H9 (cell line): ENCODE measurements around the gene CYSLTR2. TPM values are rescaled to one million over a fixed set of nuclear protein-coding genes. Genes with fewer than 3 reads are reported as not detected.

Experiments used
- DNase-seq: peaks from one replicate; pipeline ENCODE4 v3.0.0-alpha.2; 2017
- H2AFZ ChIP-seq: one replicate; pipeline ENCODE4 v1.6.1; 2013; ENCODE audit warnings: mild to moderate bottlenecking, low read length, control low read depth, moderate library complexity
- H2AK5ac ChIP-seq: 2 replicates; pipeline ENCODE4 v1.6.1; 2013; ENCODE audit warnings: low read length, control low read depth, mixed read lengths; ENCODE audit not compliant: insufficient read length
- H2BK120ac ChIP-seq: one replicate; pipeline ENCODE4 v1.6.1; 2013; ENCODE audit warnings: low read depth, mild to moderate bottlenecking, low read length, control low read depth, inconsistent platforms; ENCODE audit not compliant: poor library complexity, severe bottlenecking
- H2BK12ac ChIP-seq: 2 replicates; pipeline ENCODE4 v1.6.1; 2013; ENCODE audit warnings: low read length, control low read depth, mixed read lengths, low read depth; ENCODE audit not compliant: insufficient read length
- H2BK15ac ChIP-seq: 2 replicates; pipeline ENCODE4 v1.6.1; 2013; ENCODE audit warnings: low read depth, low read length, control low read depth
- H2BK20ac ChIP-seq: one replicate; pipeline ENCODE4 v1.6.1; 2013; ENCODE audit warnings: low read depth, mild to moderate bottlenecking, low read length, control low read depth, inconsistent platforms; ENCODE audit not compliant: poor library complexity, severe bottlenecking
- H2BK5ac ChIP-seq: 2 replicates; pipeline ENCODE4 v1.6.1; 2013; ENCODE audit warnings: low read length, control low read depth, mixed read lengths; ENCODE audit not compliant: insufficient read length
- H3K14ac ChIP-seq: 2 replicates; pipeline ENCODE4 v1.6.1; 2013; ENCODE audit warnings: low read length, control low read depth; ENCODE audit not compliant: insufficient read depth
- H3K18ac ChIP-seq: 2 replicates; pipeline ENCODE4 v1.6.1; 2013; ENCODE audit warnings: low read depth, mild to moderate bottlenecking, mixed read lengths, low read length, control low read depth; ENCODE audit not compliant: insufficient read length
- H3K23ac ChIP-seq: 2 replicates; pipeline ENCODE4 v1.6.1; 2013; ENCODE audit warnings: low read length, control low read depth, mixed read lengths, low read depth; ENCODE audit not compliant: insufficient read length
- H3K23me2 ChIP-seq: 2 replicates; pipeline ENCODE4 v1.6.1; 2013; ENCODE audit warnings: low read depth, mild to moderate bottlenecking, mixed read lengths, low read length, control low read depth; ENCODE audit not compliant: insufficient read length, poor library complexity, severe bottlenecking
- H3K27ac ChIP-seq: 2 replicates; pipeline ENCODE4 v1.5.1; 2013; ENCODE audit warnings: low read length, control low read depth, mixed read lengths, low read depth; ENCODE audit not compliant: insufficient read length
- H3K27me3 ChIP-seq: 2 replicates; pipeline ENCODE4 v1.6.1; 2013; ENCODE audit warnings: low read length, control low read depth, inconsistent platforms; ENCODE audit not compliant: insufficient read depth
- H3K4ac ChIP-seq: 2 replicates; pipeline ENCODE4 v1.6.1; 2013; ENCODE audit warnings: low read depth, mild to moderate bottlenecking, control low read depth, inconsistent platforms, low read length, moderate library complexity
- H3K4me1 ChIP-seq: 2 replicates; pipeline ENCODE4 v1.6.1; 2013; ENCODE audit warnings: low read length, control low read depth, inconsistent platforms; ENCODE audit not compliant: insufficient read depth
- H3K4me2 ChIP-seq: 2 replicates; pipeline ENCODE4 v1.6.1; 2013; ENCODE audit warnings: low read length, control low read depth, mixed read lengths; ENCODE audit not compliant: insufficient read length, insufficient read depth
- H3K56ac ChIP-seq: 2 replicates; pipeline ENCODE4 v1.6.1; 2013; ENCODE audit warnings: low read depth, mild to moderate bottlenecking, mixed read lengths, low read length, control low read depth; ENCODE audit not compliant: insufficient read length
- H3K79me1 ChIP-seq: 2 replicates; pipeline ENCODE4 v1.6.1; 2013; ENCODE audit warnings: low read depth, mild to moderate bottlenecking, moderate library complexity, low read length, control low read depth, inconsistent platforms; ENCODE audit not compliant: insufficient read depth, poor library complexity, severe bottlenecking
- H3K79me2 ChIP-seq: 2 replicates; pipeline ENCODE4 v1.6.1; 2013; ENCODE audit warnings: low read length, control low read depth, inconsistent platforms; ENCODE audit not compliant: insufficient read depth
- H3K9ac ChIP-seq: 2 replicates; pipeline ENCODE4 v1.6.1; 2013; ENCODE audit warnings: low read length, control low read depth, mixed read lengths; ENCODE audit not compliant: insufficient read length; ENCODE audit errors: extremely low read depth
- H3K9me3 ChIP-seq: one replicate; pipeline ENCODE4 v1.6.1; 2013; ENCODE audit warnings: low read depth, low read length, inconsistent platforms; ENCODE audit not compliant: control insufficient read depth
- H3T11ph ChIP-seq: one replicate; pipeline ENCODE4 v1.6.1; 2013; ENCODE audit warnings: mild to moderate bottlenecking, low read length, control low read depth, inconsistent platforms
- H4K20me1 ChIP-seq: one replicate; pipeline ENCODE4 v1.6.1; 2013; ENCODE audit not compliant: control insufficient read depth, insufficient read length, insufficient read depth
- H4K5ac ChIP-seq: 2 replicates; pipeline ENCODE4 v1.6.1; 2013; ENCODE audit warnings: low read depth, mild to moderate bottlenecking, mixed read lengths, low read length, control low read depth; ENCODE audit not compliant: insufficient read length
- H4K8ac ChIP-seq: replicated peaks from 2 replicates; pipeline ENCODE4 v1.6.1; 2013; ENCODE audit warnings: low read length, control low read depth, mixed read lengths, low read depth; ENCODE audit not compliant: insufficient read length
- H4K91ac ChIP-seq: 2 replicates; pipeline ENCODE4 v1.6.1; 2013; ENCODE audit warnings: low read depth, mild to moderate bottlenecking, moderate library complexity, mixed read lengths, low read length, control low read depth; ENCODE audit not compliant: insufficient read length
- H3K27ac Mint-ChIP-seq, 3 experiments: 2 replicates in 2 of 3; 3 replicates in 1 of 3; pipeline ENCODE4 v1.8.0; 2020 to 2021; ENCODE audit warnings: mixed read lengths in 3 of 3, mild to moderate bottlenecking in 1 of 3, moderate library complexity in 1 of 3
- H3K27me3 Mint-ChIP-seq: 2 replicates; pipeline ENCODE4 v1.8.0; 2021; ENCODE audit warnings: low read depth, mild to moderate bottlenecking, moderate library complexity, mixed read lengths
- H3K36me3 Mint-ChIP-seq, 3 experiments: 2 replicates in 2 of 3; 3 replicates in 1 of 3; pipeline ENCODE4 v1.8.0; 2020 to 2021; ENCODE audit warnings: low read depth in 3 of 3, mixed read lengths in 3 of 3; ENCODE audit not compliant: insufficient read depth in 1 of 3
- H3K4me1 Mint-ChIP-seq, 2 experiments: 2 replicates each; pipeline ENCODE4 v1.8.0; 2020; ENCODE audit warnings: mixed read lengths in 2 of 2
- H3K4me3 Mint-ChIP-seq, 2 experiments: 2 replicates in 1 of 2; 3 replicates in 1 of 2; pipeline ENCODE4 v1.8.0; 2020 to 2021; ENCODE audit warnings: mild to moderate bottlenecking in 2 of 2, mixed read lengths in 2 of 2, moderate library complexity in 1 of 2
- H3K9me3 Mint-ChIP-seq, 2 experiments: 2 replicates in 1 of 2; 3 replicates in 1 of 2; pipeline ENCODE4 v1.8.0; 2020; ENCODE audit warnings: mild to moderate bottlenecking in 2 of 2, mixed read lengths in 2 of 2, moderate library complexity in 1 of 2
- CTCF ChIP-seq: fragments of 200-600 bp; sonication (generic); conservative IDR thresholded peaks from 3 replicates; pipeline ENCODE4 v1.8.0; 2021; ENCODE audit warnings: antibody characterized with exemption, mild to moderate bottlenecking
- total RNA-seq: library from RNA; stranded (reverse); gene quantifications from 2 replicates; pipeline ENCODE4 v1.2.1, GENCODE V29; 2021

CYSLTR2 gene
- total RNA-seq, 1 experiment from 2014 or later, result not detected

- H3K27ac Mint-ChIP-seq, result no peak overlapping the region
- H3K4ac ChIP-seq, result no peak overlapping the region
- H2BK5ac ChIP-seq, result no peak overlapping the region
- H3K9ac ChIP-seq, result no peak overlapping the region
- no peaks in the 10 kb centered on the region for H3K4me1 ChIP-seq
- no peak for DNase-seq
- no peaks in the 10 kb centered on the region for H3K9me3 ChIP-seq
- H2BK20ac ChIP-seq, result no peak overlapping the region
- peaks cover 7 to 12% of the 10 kb centered on the region in 2 experiments for H3K9me3 Mint-ChIP-seq
- H2BK15ac ChIP-seq, result no peak overlapping the region
- no peaks in the 10 kb centered on the region for H3K23me2 ChIP-seq
- H3K23ac ChIP-seq, result no peak overlapping the region
- no peaks in the 10 kb centered on the region for H3K27me3 ChIP-seq
- no peak overlapping the region for H3K14ac ChIP-seq
- TF ChIP-seq CTCF, result no peak
- no peaks in the 10 kb centered on the region for H4K20me1 ChIP-seq
- H4K91ac ChIP-seq, result no peak overlapping the region
- H2AFZ ChIP-seq, result no peak overlapping the region
- H3K56ac ChIP-seq, result no peak overlapping the region
- H3K27me3 Mint-ChIP-seq, result peaks cover 3% of the 10 kb centered on the region
- no peak overlapping the region for H3K27ac ChIP-seq
- H2BK12ac ChIP-seq, result no peak overlapping the region
- H3K18ac ChIP-seq, result no peak overlapping the region
- no peak overlapping the region for H3K4me2 ChIP-seq
- no peak overlapping the region for H3T11ph ChIP-seq
- no peak overlapping the region for H3K4me3 Mint-ChIP-seq
- no peak overlapping the region for H4K8ac ChIP-seq
- no peaks in the 10 kb centered on the region for H3K79me2 ChIP-seq
- peaks cover 0 to 6% (median 5%) of the 10 kb centered on the region in 3 experiments; a peak in 4 of 7 replicates for H3K36me3 Mint-ChIP-seq
- no peak overlapping the region for H2AK5ac ChIP-seq
- H2BK120ac ChIP-seq, result no peak overlapping the region
- H3K79me1 ChIP-seq, result no peaks in the 10 kb centered on the region
- peaks cover 0 to 4% of the 10 kb centered on the region in 2 experiments; a peak in 2 of 4 replicates for H3K4me1 Mint-ChIP-seq
- no peak overlapping the region for H4K5ac ChIP-seq
Observed at GRCh38 chr13:48635478-48635877, 18.3 kb upstream of the CYSLTR2 start.
